HepG2 (cell line): Measurements from ENCODE around the gene CAND2. TPM values are rescaled to one million over a fixed set of nuclear protein-coding genes. Genes with fewer than 3 reads are reported as not detected.
"Not testable (repeated sequence)": the region's sequence is repeated elsewhere in the genome, so short reads cannot be mapped to it uniquely, and the experiment has no call there.

ENCODE experiments used
- ATAC-seq: fragments of 200-7000 bp; cut with Tn5 transposase; 3 replicates; pipeline ENCODE4 v1.9.1; 2020; ENCODE audit warnings: mild to moderate bottlenecking, moderate library complexity
- BruUV-seq: library from RNA; stranded (reverse); fragments of 400-500 nt; replicated peaks from 2 replicates; lab custom pipeline; 2021; lab: Mats Ljungman, UMichigan
- CTCF ChIA-PET: fragments of 300-600 bp; formaldehyde crosslinking; extraction: SDS; loops from one replicate; lab custom pipeline; 2021; ENCODE audit warnings: low total read pairs, inconsistent platforms, low intra/inter-chr PET ratio; lab: Yijun Ruan, JAX
- POLR2A ChIA-PET: fragments of 350-600 bp; sonication (Branson Sonifier 250); formaldehyde crosslinking; loops from one replicate; lab custom pipeline; 2020; ENCODE audit warnings: antibody characterized with exemption, inconsistent platforms; lab: Yijun Ruan, JAX
- DNase-seq: peaks from one replicate; pipeline ENCODE4 v3.0.0-alpha.2; 2015; ENCODE audit warnings: low spot score
- FAIRE-seq: peaks from 3 replicates; lab custom pipeline; 2011; peaks lifted over from hg19 to GRCh38; lab: Jason Lieb, UNC
- H2AFZ ChIP-seq: one replicate; pipeline ENCODE4 v1.6.1; 2011; ENCODE audit warnings: low read length, inconsistent platforms
- H3K27ac ChIP-seq: fragments of 300-600 bp; 3 replicates; pipeline ENCODE4 v1.8.0; 2011; ENCODE audit warnings: mixed run types, mild to moderate bottlenecking, mixed read lengths, low read length, inconsistent platforms; ENCODE audit not compliant: insufficient read depth; ENCODE audit errors: extremely low read length
- H3K27me3 ChIP-seq, 2 experiments: fragments of 200-600 bp in 1 of 2; 2 replicates in 1 of 2; 3 replicates in 1 of 2; pipeline versions ENCODE4 v1.6.0 to v1.8.0; 2011; ENCODE audit warnings: low read length in 2 of 2, mild to moderate bottlenecking in 2 of 2, moderate library complexity in 2 of 2, inconsistent platforms in 1 of 2; ENCODE audit not compliant: insufficient read depth in 2 of 2, control insufficient read depth in 1 of 2
- H3K36me3 ChIP-seq, 2 experiments: fragments of 200-600 bp in 1 of 2; replicated peaks in 1 of 2; 2 replicates in 1 of 2; 3 replicates in 1 of 2; pipeline versions ENCODE4 v1.5.1 to v1.8.0; 2011; ENCODE audit warnings: low read length in 2 of 2, inconsistent platforms in 1 of 2; ENCODE audit not compliant: insufficient read depth in 2 of 2, control insufficient read depth in 1 of 2
- H3K4me1 ChIP-seq: 2 replicates; pipeline ENCODE4 v1.5.1; 2012; ENCODE audit warnings: low read length, inconsistent platforms; ENCODE audit not compliant: insufficient read depth
- H3K4me2 ChIP-seq: 2 replicates; pipeline ENCODE4 v1.6.0; 2011; ENCODE audit warnings: low read depth, low read length, inconsistent platforms
- H3K4me3 ChIP-seq, 3 experiments: fragments of 200-600 bp in 1 of 3; sonication (generic), shearing (Covaris generic) in 1 of 3; replicated peaks in 1 of 3; 2 replicates each; pipeline ENCODE4 v1.5.1; 2011 to 2016; ENCODE audit warnings: low read length in 3 of 3, inconsistent platforms in 2 of 3, low read depth in 2 of 3, mild to moderate bottlenecking in 2 of 3, control low read depth in 1 of 3, mixed read lengths in 1 of 3; ENCODE audit not compliant: insufficient read depth in 1 of 3
- H3K79me2 ChIP-seq: one replicate; pipeline ENCODE4 v1.6.1; 2011; ENCODE audit warnings: low read length, inconsistent platforms; ENCODE audit not compliant: insufficient read depth
- H3K9ac ChIP-seq: 2 replicates; pipeline ENCODE4 v1.6.0; 2011; ENCODE audit warnings: mild to moderate bottlenecking, low read depth, low read length, inconsistent platforms; ENCODE audit not compliant: insufficient read depth
- H3K9me3 ChIP-seq: 2 replicates; pipeline ENCODE4 v1.5.1; 2012; ENCODE audit warnings: mild to moderate bottlenecking, low read length
- H4K20me1 ChIP-seq: 2 replicates; pipeline ENCODE4 v1.6.0; 2011; ENCODE audit warnings: inconsistent platforms, mild to moderate bottlenecking, low read length, moderate library complexity; ENCODE audit not compliant: insufficient read depth
- GATAD2A ChIP-seq: IDR thresholded peaks from 2 replicates; pipeline ENCODE4 v1.6.1; 2016
- NONO ChIP-seq, 2 experiments: fragments of 450-650 bp in 1 of 2; sonication (generic) in 1 of 2; formaldehyde crosslinking in 1 of 2; IDR thresholded peaks in 1 of 2; conservative IDR thresholded peaks in 1 of 2; 2 replicates each; pipeline versions ENCODE4 v1.6.1 to v1.8.0; 2017 to 2022; ENCODE audit warnings: mild to moderate bottlenecking in 1 of 2, missing genetic modification reagents in 1 of 2, moderate library complexity in 1 of 2
- NR2F6 ChIP-seq, 2 experiments: IDR thresholded peaks; 2 replicates each; pipeline ENCODE4 v1.6.1; 2016; ENCODE audit warnings: antibody characterized with exemption in 1 of 2, mild to moderate bottlenecking in 1 of 2
- RBFOX2 ChIP-seq: fragments of 200-400 bp; formaldehyde crosslinking; IDR thresholded peaks from 2 replicates; pipeline ENCODE4 v1.6.1; 2017; ENCODE audit warnings: low read depth, mild to moderate bottlenecking, low read length
- THAP11 ChIP-seq: IDR thresholded peaks from 2 replicates; pipeline ENCODE4 v1.6.1; 2016; ENCODE audit warnings: missing biosample characterization, missing genetic modification reagents
- ZFP82 ChIP-seq: sonication (generic); formaldehyde crosslinking; IDR thresholded peaks from 2 replicates; pipeline ENCODE4 v1.5.1; 2020; ENCODE audit warnings: mild to moderate bottlenecking, missing genetic modification reagents, borderline replicate concordance
- ZNF225 ChIP-seq: sonication (generic); formaldehyde crosslinking; IDR thresholded peaks from 2 replicates; pipeline ENCODE4 v1.4.0; 2020; ENCODE audit warnings: mild to moderate bottlenecking, missing genetic modification reagents
- ZNF569 ChIP-seq: sonication (generic); formaldehyde crosslinking; IDR thresholded peaks from 2 replicates; pipeline ENCODE4 v1.5.0; 2020; ENCODE audit warnings: mild to moderate bottlenecking, missing genetic modification reagents, moderate library complexity, borderline replicate concordance
- ZNF773 ChIP-seq: sonication (generic); formaldehyde crosslinking; IDR thresholded peaks from 2 replicates; pipeline ENCODE4 v1.4.0; 2020; ENCODE audit warnings: missing genetic modification reagents, borderline replicate concordance
- WGBS: methylation state at CpG from one replicate; pipeline ENCODE4 v1.1.6; 2017; ENCODE audit warnings: low lambda C conversion rate; 5-methylcytosine and 5-hydroxymethylcytosine counted together
- in situ Hi-C: cut with HindIII; loops from 2 replicates; pipeline ENCODE4 v1.10.0; 2017; ENCODE audit warnings: low pct_unique_long_range_greater_than_20kb; ENCODE audit not compliant: extremely low pct_ligation_motif_present
- intact Hi-C: fragments of 100-400 bp; cut with micrococcal nuclease; formaldehyde crosslinking; loops from one replicate; pipeline ENCODE4 v1.10.0; 2022; ENCODE audit not compliant: unreplicated experiment
- polyA plus RNA-seq, 8 experiments: library from polyadenylated mRNA; depleted of rRNA in 3 of 8; stranded (reverse) in 7 of 8; unstranded in 1 of 8; fragments of >200 nt; fragmentation: Illumina TruSeq in 4 of 8; extraction: Trizol in 4 of 8; gene quantifications; 2 replicates each; pipeline versions ENCODE4 v1.2.1 to v1.2.3, GENCODE V29; 2011 to 2016; ENCODE audit warnings: low read depth in 4 of 8, missing spikeins in 1 of 8, mixed read lengths in 1 of 8; ENCODE audit not compliant: insufficient read depth in 1 of 8
- total RNA-seq, 5 experiments: library from RNA; depleted of rRNA; stranded (reverse); fragments of >200 nt; fragmentation: Illumina TruSeq; extraction: Trizol; gene quantifications; 2 replicates each; pipeline ENCODE4 v1.2.3, GENCODE V29; 2016; ENCODE audit warnings: low read depth in 1 of 5
- TF ChIP-seq, protein P1 (sequence below): sonication (generic); formaldehyde crosslinking; IDR thresholded peaks from 2 replicates; pipeline ENCODE4 v1.5.0; 2020; ENCODE audit warnings: mild to moderate bottlenecking, low read depth, missing genetic modification reagents, borderline replicate concordance
- TF ChIP-seq, protein P2 (sequence below): sonication (generic); formaldehyde crosslinking; IDR thresholded peaks from 2 replicates; pipeline ENCODE4 v1.4.0; 2020; ENCODE audit warnings: mild to moderate bottlenecking, missing genetic modification reagents
- TF ChIP-seq, protein P3 (sequence below), 2 experiments: fragments of 450-650 bp in 1 of 2; sonication (generic) in 1 of 2; formaldehyde crosslinking; IDR thresholded peaks; 2 replicates each; pipeline versions ENCODE4 v1.5.0 to v1.8.0; 2020 to 2022; ENCODE audit warnings: mild to moderate bottlenecking in 1 of 2, missing genetic modification reagents in 1 of 2
- TF ChIP-seq, protein P4 (sequence below): sonication (generic); formaldehyde crosslinking; IDR thresholded peaks from 2 replicates; pipeline ENCODE4 v1.8.1; 2023; ENCODE audit warnings: mild to moderate bottlenecking, moderate library complexity, missing genetic modification reagents

CAND2 gene
- total and polyA plus RNA-seq, 2 of the 13 experiments (the other 11 are each of a cell fraction or from before 2014, with no cell fraction given), result 0.01 TPM; not detected in 1

DNA sequence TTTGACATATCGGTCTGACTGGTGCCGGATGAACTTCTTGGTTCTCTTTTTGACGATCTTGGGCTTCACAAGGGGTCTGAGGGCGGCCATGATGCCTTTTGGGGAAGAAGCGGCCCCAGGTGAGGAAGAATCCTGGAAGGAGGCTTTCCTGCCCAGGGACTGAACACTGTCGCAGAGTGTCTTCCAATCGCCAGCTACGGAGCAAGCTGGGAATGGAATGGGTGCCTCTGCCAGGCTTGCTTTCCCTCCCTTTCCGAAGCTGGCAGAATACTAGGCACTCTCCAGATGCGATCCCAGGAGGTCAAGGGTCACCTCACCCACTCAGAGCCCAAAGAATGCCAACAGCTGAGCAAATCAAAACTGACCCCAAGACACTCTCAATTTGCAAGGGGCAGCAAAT lies 43.7 kb downstream of the CAND2 start:
- POLR2A ChIA-PET, result interaction anchor here (0.6 to 0.8 kb wide), 2 partner anchors 22 to 120 kb away, joined by 3 read pairs; no protein-coding TSS in a partner anchor
- not testable (repeated sequence) for BruUV-seq, FAIRE-seq

DNA sequence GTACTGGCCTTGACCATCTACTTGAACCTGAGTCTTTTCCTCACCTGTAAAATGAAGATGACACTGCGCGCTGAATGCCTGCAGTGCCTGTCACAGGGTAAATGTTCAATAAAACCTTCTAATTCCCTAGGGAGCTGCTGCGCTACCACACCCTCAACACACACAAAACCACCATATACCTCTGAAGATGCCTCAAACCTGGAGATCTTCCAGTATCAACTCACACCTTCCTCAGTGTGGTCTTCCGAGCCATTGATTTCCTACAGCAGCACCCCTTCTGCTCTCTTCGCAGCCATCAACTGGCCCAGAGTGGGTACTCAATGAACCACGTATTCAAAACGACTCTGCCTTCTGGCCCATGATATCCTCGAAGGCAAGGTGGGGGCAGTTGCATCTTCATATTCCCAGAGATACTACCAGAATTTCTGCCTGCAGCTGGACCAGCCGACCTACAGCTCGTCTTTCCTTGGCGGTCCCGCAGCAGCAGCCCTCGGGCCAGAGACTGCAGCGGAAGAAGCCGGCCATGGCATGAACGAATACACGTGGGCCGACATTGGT lies 44.2 kb downstream of the CAND2 start:
- H3K4me2 ChIP-seq, result peak overlapping the region; percentile 98
- ATAC-seq, result peak; percentile 46
- intact Hi-C loops, result no loop called here
- H3K4me1 ChIP-seq, result peaks cover 51% of the 10 kb centered on the region
- H3K27ac ChIP-seq, result peak overlapping the region; percentile 89
- H3K27me3 ChIP-seq, result no peaks in the 10 kb centered on the region; a peak in 1 of 5 replicates
- H3K79me2 ChIP-seq, result peaks cover 41% of the 10 kb centered on the region
- in situ Hi-C loops, result no loop called here
- H4K20me1 ChIP-seq, result peaks cover 46% of the 10 kb centered on the region
- ChIA-PET POLR2A (interaction anchor here (0.6 to 1.8 kb wide), 6 partner anchors 8 to 153 kb away, joined by 3 to 17 read pairs (median 4); no protein-coding TSS in a partner anchor), CTCF (interaction anchor here (1.4 kb wide), 1 partner anchor 52 kb away, joined by 7 read pairs; no protein-coding TSS in a partner anchor)
- TSS peak; percentile 67 for BruUV-seq
- no peak overlapping the region for H2AFZ ChIP-seq
- H3K9ac ChIP-seq, result peak overlapping the region; percentile 98
- H3K9me3 ChIP-seq, result no peaks in the 10 kb centered on the region
- H3K36me3 ChIP-seq, result peaks cover 16 to 46% of the 10 kb centered on the region in 2 experiments
- WGBS, result 17% methylated on average over 8 of the region's 18 CpGs
- peak overlapping the region; percentile 72 to 86 (median 83) for H3K4me3 ChIP-seq
- DNase-seq, result no peak
- FAIRE-seq, result no peak
- TF ChIP-seq NR2F6 (IDR thresholded peaks at IDR 0.05) (peak; percentile 3; the same call in 1 of the 2 replicates), NR2F6 (CRISPR knock-in tag; IDR thresholded peaks at IDR 0.05) (no peak), ZFP82 (peak; percentile 23; the same call in 1 of the 2 replicates), ZNF569 (CRISPR knock-in tag) (no peak), GATAD2A (CRISPR knock-in tag) (0 out of 2 replicates have a peak, but pooled peaks have one; percentile 3), NONO (IDR thresholded peaks at IDR 0.05) (no peak), NONO (CRISPR knock-in tag; conservative IDR thresholded peaks at IDR 0.05) (0 out of 2 replicates have a peak, but pooled peaks have one; percentile 16), ZNF773 (no peak), ZNF225 (CRISPR knock-in tag) (peak; percentile 47; the same call in 1 of the 2 replicates)
- TF ChIP-seq, protein P1, sequence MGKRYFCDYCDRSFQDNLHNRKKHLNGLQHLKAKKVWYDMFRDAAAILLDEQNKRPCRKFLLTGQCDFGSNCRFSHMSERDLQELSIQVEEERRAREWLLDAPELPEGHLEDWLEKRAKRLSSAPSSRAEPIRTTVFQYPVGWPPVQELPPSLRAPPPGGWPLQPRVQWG (CRISPR knock-in tag), result no peak
- TF ChIP-seq, protein P2, sequence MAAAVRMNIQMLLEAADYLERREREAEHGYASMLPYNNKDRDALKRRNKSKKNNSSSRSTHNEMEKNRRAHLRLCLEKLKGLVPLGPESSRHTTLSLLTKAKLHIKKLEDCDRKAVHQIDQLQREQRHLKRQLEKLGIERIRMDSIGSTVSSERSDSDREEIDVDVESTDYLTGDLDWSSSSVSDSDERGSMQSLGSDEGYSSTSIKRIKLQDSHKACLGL (CRISPR knock-in tag), result peak; percentile 86; the same call in 1 of the 2 replicates
- TF ChIP-seq, protein P3, sequence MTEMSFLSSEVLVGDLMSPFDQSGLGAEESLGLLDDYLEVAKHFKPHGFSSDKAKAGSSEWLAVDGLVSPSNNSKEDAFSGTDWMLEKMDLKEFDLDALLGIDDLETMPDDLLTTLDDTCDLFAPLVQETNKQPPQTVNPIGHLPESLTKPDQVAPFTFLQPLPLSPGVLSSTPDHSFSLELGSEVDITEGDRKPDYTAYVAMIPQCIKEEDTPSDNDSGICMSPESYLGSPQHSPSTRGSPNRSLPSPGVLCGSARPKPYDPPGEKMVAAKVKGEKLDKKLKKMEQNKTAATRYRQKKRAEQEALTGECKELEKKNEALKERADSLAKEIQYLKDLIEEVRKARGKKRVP (CRISPR knock-in tag; IDR thresholded peaks at IDR 0.05), result peak in 1 of 2 experiments; percentile 1; a peak in 1 of 4 replicates
- TF ChIP-seq, protein P4, sequence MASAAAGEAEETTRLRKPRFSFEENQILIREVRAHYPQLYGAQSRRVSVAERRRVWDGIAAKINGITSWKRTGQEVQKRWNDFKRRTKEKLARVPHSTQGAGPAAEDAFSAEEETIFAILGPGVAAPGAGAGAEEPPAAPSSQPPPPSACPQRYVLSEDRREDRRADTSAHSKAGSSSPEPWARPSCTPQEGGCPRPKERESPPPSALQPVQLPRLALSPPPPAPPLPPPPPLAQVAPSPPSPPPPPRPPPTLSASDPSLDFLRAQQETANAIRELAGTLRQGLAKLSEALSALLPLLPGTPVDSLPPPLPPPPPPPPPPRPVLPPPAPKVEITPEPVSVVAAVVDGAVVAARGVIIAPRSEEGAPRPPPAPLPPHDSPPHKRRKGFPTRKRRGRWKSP (CRISPR knock-in tag), result no peak

More for the DNA sequence above, 43.7 kb downstream of the CAND2 start:
- H3K79me2 ChIP-seq, result peaks cover 41% of the 10 kb centered on the region
- in situ Hi-C loops; H3K27ac ChIP-seq; H3K9me3 ChIP-seq; H3K27me3 ChIP-seq; ATAC-seq; H2AFZ ChIP-seq; CTCF ChIA-PET; DNase-seq; intact Hi-C loops; TF ChIP-seq NR2F6 (CRISPR knock-in tag; IDR thresholded peaks at IDR 0.05): not testable (repeated sequence)
- H3K9ac ChIP-seq, result peak overlapping the region; percentile 98
- H4K20me1 ChIP-seq, result peaks cover 46% of the 10 kb centered on the region
- H3K4me3 ChIP-seq, result peak overlapping the region; percentile 72 to 86 (median 83)
- peaks cover 51% of the 10 kb centered on the region for H3K4me1 ChIP-seq
- TF ChIP-seq THAP11 (0 out of 2 replicates have a peak, but pooled peaks have one; percentile 6), RBFOX2 (peak; percentile 48; the same call in 1 of the 2 replicates), NR2F6 (IDR thresholded peaks at IDR 0.05) (peak; percentile 31; the same call in 1 of the 2 replicates)
- peaks cover 18 to 51% of the 10 kb centered on the region in 2 experiments for H3K36me3 ChIP-seq
- H3K4me2 ChIP-seq, result peak overlapping the region; percentile 98
- WGBS, result 76% methylated on average over 6 of the region's 10 CpGs
